Neural cell (in vitro differentiated cells): ENCODE measurements around the gene HDAC5. TPM values are rescaled to one million over a fixed set of nuclear protein-coding genes. Genes with fewer than 3 reads are reported as not detected.
A peak's percentile ranks its signal among the peaks of the same experiment; 100 is the strongest.
"Not testable (repeated sequence)": the region's sequence is repeated elsewhere in the genome, so short reads cannot be mapped to it uniquely, and the experiment has no call there.

ENCODE experiments used
- H2AFZ ChIP-seq: fragments of 200-600, 300-800 bp; sonication (generic), shearing (Covaris generic); 2 replicates; pipeline ENCODE4 v1.6.0; 2014; ENCODE audit warnings: low read depth, mild to moderate bottlenecking, antibody characterized with exemption, low read length, moderate library complexity
- H3F3A ChIP-seq: fragments of 200-600 bp; shearing (Covaris generic); 2 replicates; pipeline ENCODE4 v1.6.1; 2016; ENCODE audit warnings: mild to moderate bottlenecking, moderate library complexity, mixed read lengths, antibody characterized with exemption, low read length; ENCODE audit not compliant: insufficient read depth, poor library complexity, severe bottlenecking
- H3K27ac ChIP-seq: fragments of 200-600, 300-800 bp; sonication (generic), shearing (Covaris generic); 2 replicates; pipeline ENCODE4 v1.5.1; 2014; ENCODE audit warnings: mild to moderate bottlenecking, low read length, moderate library complexity
- H3K27me3 ChIP-seq: fragments of 300-800, 200-600 bp; sonication (generic), shearing (Covaris generic); 2 replicates; pipeline ENCODE4 v1.6.0; 2014; ENCODE audit warnings: mild to moderate bottlenecking, low read depth, low read length, moderate library complexity; ENCODE audit not compliant: insufficient read depth
- H3K36me3 ChIP-seq: fragments of 300-800, 200-600 bp; sonication (generic), shearing (Covaris generic); 2 replicates; pipeline ENCODE4 v1.5.1; 2014; ENCODE audit warnings: mild to moderate bottlenecking, antibody characterized with exemption, low read length, moderate library complexity; ENCODE audit not compliant: insufficient read depth
- H3K4me2 ChIP-seq: fragments of 300-800, 200-600 bp; sonication (generic), shearing (Covaris generic); 2 replicates; pipeline ENCODE4 v1.6.0; 2014; ENCODE audit warnings: mild to moderate bottlenecking, low read length
- H3K4me3 ChIP-seq: fragments of 300-800, 200-600 bp; sonication (generic), shearing (Covaris generic); 2 replicates; pipeline ENCODE4 v1.5.1; 2014; ENCODE audit warnings: mild to moderate bottlenecking, low read length, moderate library complexity
- H3K79me2 ChIP-seq: fragments of 200-600 bp; shearing (Covaris generic); replicated peaks from 2 replicates; pipeline ENCODE4 v1.6.0; 2014; ENCODE audit warnings: mild to moderate bottlenecking, low read length, moderate library complexity; ENCODE audit not compliant: insufficient read depth
- H3K9ac ChIP-seq: fragments of 300-800, 200-600 bp; sonication (generic), shearing (Covaris generic); 2 replicates; pipeline ENCODE4 v1.6.1; 2016; ENCODE audit warnings: mild to moderate bottlenecking, low read length, mixed read lengths
- H3K9me2 ChIP-seq: fragments of 200-600 bp; shearing (Covaris generic); 2 replicates; pipeline ENCODE4 v1.6.1; 2016; ENCODE audit warnings: mild to moderate bottlenecking, low read length, mixed read lengths; ENCODE audit not compliant: insufficient read depth
- H3K9me3 ChIP-seq: fragments of 200-600, 300-800 bp; sonication (generic), shearing (Covaris generic); 2 replicates; pipeline ENCODE4 v1.6.1; 2016; ENCODE audit warnings: mild to moderate bottlenecking, mixed run types, low read length, moderate library complexity, mixed read lengths
- H4K20me1 ChIP-seq: fragments of 200-600 bp; shearing (Covaris generic); 2 replicates; pipeline ENCODE4 v1.6.1; 2016; ENCODE audit warnings: mild to moderate bottlenecking, mixed run types; ENCODE audit not compliant: insufficient read depth
- EP300 ChIP-seq: fragments of 450-650 bp; conservative IDR thresholded peaks from 2 replicates; pipeline ENCODE4 v1.6.1; 2014; ENCODE audit warnings: antibody characterized with exemption, mild to moderate bottlenecking, moderate library complexity; ENCODE audit not compliant: poor library complexity, severe bottlenecking
- EZH2 ChIP-seq: fragments of 200-600, 300-800 bp; shearing (Covaris generic), sonication (generic); IDR thresholded peaks from 2 replicates; pipeline ENCODE4 v1.6.1; 2014; ENCODE audit warnings: antibody characterized with exemption, low read length, borderline replicate concordance, mild to moderate bottlenecking; ENCODE audit not compliant: insufficient read depth, poor library complexity, severe bottlenecking
- MXI1 ChIP-seq: fragments of 450-650 bp; conservative IDR thresholded peaks from 2 replicates; pipeline ENCODE4 v1.6.1; 2014; ENCODE audit warnings: antibody characterized with exemption, mild to moderate bottlenecking; ENCODE audit not compliant: poor library complexity, severe bottlenecking
- POLR2AphosphoS5 ChIP-seq: IDR thresholded peaks from 2 replicates; pipeline ENCODE4 v1.6.1; 2012
- RAD21 ChIP-seq: fragments of 450-650 bp; conservative IDR thresholded peaks from 2 replicates; pipeline ENCODE4 v1.6.1; 2014; ENCODE audit warnings: antibody characterized with exemption, mild to moderate bottlenecking, moderate library complexity
- REST ChIP-seq: IDR thresholded peaks from 2 replicates; pipeline ENCODE4 v1.6.1; 2012; ENCODE audit warnings: borderline replicate concordance
- SMC3 ChIP-seq: fragments of 450-650 bp; conservative IDR thresholded peaks from 2 replicates; pipeline ENCODE4 v1.6.1; 2014; ENCODE audit warnings: antibody characterized with exemption, mild to moderate bottlenecking, moderate library complexity; ENCODE audit not compliant: poor library complexity
- TAF1 ChIP-seq: IDR thresholded peaks from 2 replicates; pipeline ENCODE4 v1.6.1; 2012; ENCODE audit warnings: low read depth
- polyA plus RNA-seq: library from polyadenylated mRNA; depleted of rRNA; stranded (reverse); fragments of >200 nt; gene quantifications from 2 replicates; pipeline ENCODE4 v1.2.3, GENCODE V29; 2014
- TF ChIP-seq, protein P1 (sequence below): fragments of 450-650 bp; IDR thresholded peaks from 2 replicates; pipeline ENCODE4 v1.5.1; 2014; ENCODE audit warnings: antibody characterized with exemption, mild to moderate bottlenecking, moderate library complexity; ENCODE audit not compliant: poor library complexity, severe bottlenecking

Gene HDAC5
- polyA plus RNA-seq, 1 donor from 2014 or later = 97.8 TPM

- Histone ChIP-seq H4K20me1 (peaks cover 5% of the 10 kb centered on the region), H3K79me2 (peaks cover 53% of the 10 kb centered on the region), H3K27me3 (no peaks in the 10 kb centered on the region), H2AFZ (no peak overlapping the region), H3K9ac (peak overlapping the region; percentile 97), H3F3A (no peaks in the 10 kb centered on the region), H3K4me3 (peak overlapping the region; percentile 99), H3K27ac (peak overlapping the region; percentile 90), H3K9me2 (no peaks in the 10 kb centered on the region), H3K36me3 (no peaks in the 10 kb centered on the region), H3K9me3 (no peaks in the 10 kb centered on the region), H3K4me2 (peak overlapping the region; percentile 90)
- TF ChIP-seq SMC3 (peak; percentile 4), POLR2AphosphoS5 (no peak), REST (no peak)
Observed at GRCh38 chr17:44121997-44122815, 1.2 kb downstream of the HDAC5 start.

DNA sequence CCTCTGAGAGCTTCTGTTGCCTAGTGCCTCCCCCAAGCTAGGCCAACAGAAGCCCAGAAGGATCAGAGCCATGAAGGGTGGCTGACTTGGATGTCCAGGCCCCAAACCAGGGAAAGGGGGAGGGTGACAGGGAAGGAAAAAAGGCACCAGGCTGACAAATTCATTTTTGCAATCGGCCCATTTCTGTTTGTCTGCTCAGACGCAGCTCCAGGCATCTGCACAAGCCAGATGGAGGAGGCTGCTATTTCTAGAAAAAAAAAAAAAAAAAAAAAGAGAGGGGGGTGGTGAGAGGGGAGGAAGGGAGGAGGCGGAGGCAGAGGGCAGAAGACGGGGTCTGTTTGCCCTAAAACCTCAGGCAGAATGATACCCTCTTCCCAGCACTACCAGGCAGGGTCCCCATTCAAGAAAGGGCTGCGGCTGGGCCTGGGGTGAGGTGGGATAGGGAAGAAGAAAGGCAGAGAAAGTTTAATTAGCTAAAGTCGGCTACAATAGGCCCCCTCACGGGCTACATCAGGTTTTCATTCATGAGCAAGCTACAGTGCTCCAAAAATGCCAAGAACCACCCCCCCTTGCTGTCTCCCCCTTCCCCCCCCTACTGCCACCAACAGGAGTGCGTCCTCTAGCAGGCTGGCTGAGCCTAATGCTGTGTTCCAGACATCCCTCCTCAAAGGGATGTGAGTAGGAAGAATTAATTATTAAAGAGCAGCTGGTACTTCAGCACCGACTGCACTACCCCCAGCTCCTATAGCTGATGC lies 2.4 kb downstream of the HDAC5 start:
- Histone ChIP-seq H3K4me3 (peak overlapping the region; percentile 99), H2AFZ (no peak overlapping the region), H3K9me2 (no peaks in the 10 kb centered on the region), H3K4me2 (peak overlapping the region; percentile 90), H4K20me1 (peaks cover 5% of the 10 kb centered on the region), H3K27ac (peak overlapping the region; percentile 90), H3K79me2 (peaks cover 53% of the 10 kb centered on the region), H3K9me3 (no peaks in the 10 kb centered on the region), H3K27me3 (no peaks in the 10 kb centered on the region), H3K9ac (peak overlapping the region; percentile 97), H3K36me3 (no peaks in the 10 kb centered on the region), H3F3A (no peaks in the 10 kb centered on the region)
- TF ChIP-seq SMC3 = no peak
- no peak for TF ChIP-seq POLR2AphosphoS5
- no peak for TF ChIP-seq EZH2
- TF ChIP-seq, protein P1, sequence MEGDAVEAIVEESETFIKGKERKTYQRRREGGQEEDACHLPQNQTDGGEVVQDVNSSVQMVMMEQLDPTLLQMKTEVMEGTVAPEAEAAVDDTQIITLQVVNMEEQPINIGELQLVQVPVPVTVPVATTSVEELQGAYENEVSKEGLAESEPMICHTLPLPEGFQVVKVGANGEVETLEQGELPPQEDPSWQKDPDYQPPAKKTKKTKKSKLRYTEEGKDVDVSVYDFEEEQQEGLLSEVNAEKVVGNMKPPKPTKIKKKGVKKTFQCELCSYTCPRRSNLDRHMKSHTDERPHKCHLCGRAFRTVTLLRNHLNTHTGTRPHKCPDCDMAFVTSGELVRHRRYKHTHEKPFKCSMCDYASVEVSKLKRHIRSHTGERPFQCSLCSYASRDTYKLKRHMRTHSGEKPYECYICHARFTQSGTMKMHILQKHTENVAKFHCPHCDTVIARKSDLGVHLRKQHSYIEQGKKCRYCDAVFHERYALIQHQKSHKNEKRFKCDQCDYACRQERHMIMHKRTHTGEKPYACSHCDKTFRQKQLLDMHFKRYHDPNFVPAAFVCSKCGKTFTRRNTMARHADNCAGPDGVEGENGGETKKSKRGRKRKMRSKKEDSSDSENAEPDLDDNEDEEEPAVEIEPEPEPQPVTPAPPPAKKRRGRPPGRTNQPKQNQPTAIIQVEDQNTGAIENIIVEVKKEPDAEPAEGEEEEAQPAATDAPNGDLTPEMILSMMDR = no peak
- no peak for TF ChIP-seq EP300
- no peak for TF ChIP-seq MXI1
- TF ChIP-seq RAD21 = no peak
- no peak for TF ChIP-seq REST
- TF ChIP-seq TAF1 = no peak

GRCh38 chr17:44120281-44120680 lies 3.2 kb downstream of the HDAC5 start:
- not testable (repeated sequence) for H4K20me1 ChIP-seq, H3K27ac ChIP-seq, H3F3A ChIP-seq, H3K4me2 ChIP-seq, H2AFZ ChIP-seq, H3K9me3 ChIP-seq, H3K27me3 ChIP-seq, H3K36me3 ChIP-seq, H3K9me2 ChIP-seq, H3K9ac ChIP-seq
- Histone ChIP-seq H3K79me2 (peaks cover 53% of the 10 kb centered on the region), H3K4me3 (peak overlapping the region; percentile 99)
